Activated CD8-positive, alpha-beta memory T cell treated with anti-CD3 and anti-CD28 coated beads for 36 hours (primary cell): ENCODE measurements around the gene GNB3. TPM values are rescaled to one million over a fixed set of nuclear protein-coding genes. Genes with fewer than 3 reads are reported as not detected.

ENCODE experiments used
- CTCF ChIA-PET: fragments of 350-600 bp; sonication (Branson Sonifier 250); formaldehyde crosslinking; loops from one replicate; lab custom pipeline; 2021; ENCODE audit warnings: antibody characterized with exemption; lab: Charles Lee
- POLR2A ChIA-PET: fragments of 350-600 bp; sonication (Branson Sonifier 250); formaldehyde crosslinking; loops from one replicate; lab custom pipeline; 2021; ENCODE audit warnings: antibody characterized with exemption; lab: Charles Lee
- total RNA-seq, 2 experiments: library from RNA; stranded (reverse); gene quantifications; one replicate each; pipeline ENCODE4 v1.2.3, GENCODE V29; 2021

GNB3 gene
- total RNA-seq, 2 experiments from 2014 or later: 0.32 to 0.63 TPM

DNA sequence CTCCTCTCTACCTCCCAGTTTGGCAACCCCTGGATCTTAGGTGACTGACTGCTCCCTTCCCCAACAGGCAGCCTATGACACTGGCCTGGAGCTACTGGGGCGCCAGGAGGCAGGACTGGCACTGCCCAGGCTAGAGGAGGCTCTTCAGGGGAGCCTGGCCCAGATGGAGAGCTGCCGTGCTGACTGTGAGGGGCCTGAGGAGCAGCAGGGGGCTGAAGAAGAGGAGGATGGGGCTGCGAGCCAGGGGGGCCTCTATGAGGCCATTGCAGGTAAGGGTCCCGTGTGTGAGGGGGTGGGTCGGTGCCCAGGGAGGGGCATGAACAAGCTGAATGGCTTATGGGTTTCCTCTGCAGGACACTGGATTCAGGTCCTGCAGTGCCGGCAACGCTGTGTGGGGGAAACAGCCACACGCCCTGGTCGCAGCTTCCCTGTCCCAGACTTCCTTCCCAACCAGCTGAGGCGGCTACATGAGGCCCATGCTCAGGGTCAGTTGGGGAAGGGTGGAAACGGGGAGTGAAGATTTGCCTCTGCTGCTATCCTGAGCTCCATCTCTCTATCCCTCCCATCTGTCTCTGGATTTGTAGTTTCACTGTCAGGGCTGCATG, 10.3 kb upstream of the GNB3 start:
- CTCF ChIA-PET: interaction anchor here (0.8 to 1.3 kb wide), 5 partner anchors 9 to 141 kb away, joined by 3 to 4 read pairs (median 3); partner anchors contain the start of genes MLF2, SPSB2 and ZNF384
- POLR2A ChIA-PET: interaction anchor here (1.5 kb wide), 1 partner anchor 37 kb away, joined by 4 read pairs; the partner anchor contains the start of gene TPI1

DNA sequence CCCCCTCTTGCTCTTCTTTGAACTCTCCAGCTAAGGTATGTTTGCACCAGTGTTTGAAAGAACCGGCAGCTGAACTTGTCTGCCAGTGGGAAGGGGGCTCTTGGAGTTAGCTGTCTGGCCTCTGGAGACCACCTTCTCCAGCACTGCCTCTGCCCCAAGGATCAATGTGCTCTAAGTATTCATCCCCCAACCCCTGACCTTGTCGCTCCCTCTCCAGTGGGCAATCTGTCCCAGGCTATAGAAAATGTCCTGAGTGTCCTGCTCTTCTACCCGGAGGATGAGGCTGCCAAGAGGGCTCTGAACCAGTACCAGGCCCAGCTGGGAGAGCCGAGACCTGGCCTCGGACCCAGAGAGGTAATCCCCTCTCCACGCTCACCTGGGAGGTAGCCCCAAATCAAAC, 9.7 kb upstream of the GNB3 start:
- CTCF ChIA-PET: interaction anchor here (0.9 to 1.3 kb wide), 5 partner anchors 35 to 142 kb away, joined by 3 to 4 read pairs (median 3); partner anchors contain the start of genes MLF2, SPSB2 and ZNF384

GRCh38 chr12:6831450-6831995, 9.2 kb upstream of the GNB3 start:
- ChIA-PET CTCF (interaction anchor here (0.7 to 1.1 kb wide), 3 partner anchors 41 to 87 kb away, joined by 3 read pairs; partner anchors contain the start of gene SPSB2), POLR2A (no interaction called here)

More for the DNA sequence above, 9.7 kb upstream of the GNB3 start:
- POLR2A ChIA-PET: no interaction called here

- POLR2A ChIA-PET: no interaction called here
Observed at GRCh38 chr12:6832125-6832524, 8.6 kb upstream of the GNB3 start.

GRCh38 chr12:6833189-6833890, 7.4 kb upstream of the GNB3 start:
- CTCF ChIA-PET: interaction anchor here (0.7 to 5.1 kb wide), 8 partner anchors 8 to 275 kb away, joined by 3 to 29 read pairs (median 4); partner anchors contain the start of genes CDCA3, MLF2, PTMS and USP5
- POLR2A ChIA-PET: no interaction called here

More at GRCh38 chr12:6832125-6832524, 8.6 kb upstream of the GNB3 start:
- CTCF ChIA-PET: interaction anchor here (0.7 to 1.1 kb wide), 4 partner anchors 52 to 87 kb away, joined by 3 read pairs; partner anchors contain the start of gene LAG3

DNA sequence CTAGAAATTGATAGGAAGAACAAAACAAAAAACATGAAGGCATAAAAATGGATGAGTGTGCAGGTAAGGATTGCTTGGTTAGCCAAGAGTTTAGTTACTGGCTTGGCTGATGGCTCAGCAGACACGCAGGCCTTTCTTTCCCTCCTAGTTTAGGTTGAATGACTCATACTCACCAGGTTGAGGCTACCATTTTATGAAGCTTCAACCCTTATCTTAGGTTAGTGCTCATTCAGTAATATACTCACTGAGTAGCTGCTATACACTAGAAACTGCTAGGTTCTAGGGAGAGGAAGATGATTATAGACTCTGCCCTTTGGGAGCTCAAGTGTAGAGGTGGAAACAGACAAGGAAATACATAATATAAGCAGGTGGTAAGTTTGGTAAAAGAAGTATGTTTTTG, 6.5 kb upstream of the GNB3 start:
- CTCF ChIA-PET: interaction anchor here (0.7 to 5.1 kb wide), 9 partner anchors 9 to 110 kb away, joined by 3 to 29 read pairs (median 5); partner anchors contain the start of genes CDCA3, COPS7A, MLF2 and PTMS
- POLR2A ChIA-PET: interaction anchor here (0.5 to 0.6 kb wide), 2 partner anchors 38 to 42 kb away, joined by 3 to 8 read pairs; no protein-coding TSS in a partner anchor

GRCh38 chr12:6834873-6835272, 5.9 kb upstream of the GNB3 start:
- POLR2A ChIA-PET: interaction anchor here (0.6 to 0.7 kb wide), 2 partner anchors 38 to 279 kb away, joined by 3 to 5 read pairs; no protein-coding TSS in a partner anchor
- CTCF ChIA-PET: interaction anchor here (0.7 to 5.1 kb wide), 12 partner anchors 9 to 230 kb away, joined by 3 to 29 read pairs (median 4); partner anchors contain the start of genes CDCA3, COPS7A, MLF2 and PTMS

DNA sequence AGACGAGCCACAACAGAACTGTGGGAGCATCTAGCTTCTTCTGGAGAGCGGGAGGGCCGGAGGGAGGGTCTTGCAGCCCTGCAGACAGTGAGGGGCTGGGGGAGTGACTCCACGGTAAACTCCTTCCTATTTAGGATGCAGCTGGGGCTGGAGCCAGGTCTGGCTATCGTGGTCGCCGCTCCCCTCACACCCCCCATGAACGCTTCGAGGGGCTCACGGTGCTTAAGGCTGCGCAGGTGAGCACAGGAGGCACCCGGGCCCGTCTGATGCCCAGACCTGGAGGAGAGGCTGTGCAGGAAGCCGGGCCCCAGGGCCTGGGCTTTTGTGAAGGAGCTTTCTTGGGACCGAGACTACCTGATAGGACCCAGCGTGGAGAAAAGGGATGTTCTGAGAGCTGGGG, 3.9 kb upstream of the GNB3 start:
- ChIA-PET POLR2A (no interaction called here), CTCF (interaction anchor here (0.9 to 5.1 kb wide), 6 partner anchors 12 to 202 kb away, joined by 3 to 29 read pairs (median 13); partner anchors contain the start of genes CDCA3, LPAR5, MLF2 and USP5)

GRCh38 chr12:6837370-6838060, 3.2 kb upstream of the GNB3 start:
- ChIA-PET POLR2A (no interaction called here), CTCF (interaction anchor here (0.9 to 5.1 kb wide), 4 partner anchors 11 to 84 kb away, joined by 3 to 29 read pairs (median 22); partner anchors contain the start of genes CDCA3, MLF2 and USP5)

- POLR2A ChIA-PET: no interaction called here
- CTCF ChIA-PET: interaction anchor here (0.9 to 1.1 kb wide), 2 partner anchors 46 to 281 kb away, joined by 3 read pairs; no protein-coding TSS in a partner anchor
Observed at GRCh38 chr12:6838854-6839253, 1.9 kb upstream of the GNB3 start.

GRCh38 chr12:6839482-6840201, 1.1 kb upstream of the GNB3 start:
- ChIA-PET POLR2A (no interaction called here), CTCF (interaction anchor here (0.8 to 1.6 kb wide), 3 partner anchors 10 to 47 kb away, joined by 3 to 4 read pairs (median 3); no protein-coding TSS in a partner anchor)

DNA sequence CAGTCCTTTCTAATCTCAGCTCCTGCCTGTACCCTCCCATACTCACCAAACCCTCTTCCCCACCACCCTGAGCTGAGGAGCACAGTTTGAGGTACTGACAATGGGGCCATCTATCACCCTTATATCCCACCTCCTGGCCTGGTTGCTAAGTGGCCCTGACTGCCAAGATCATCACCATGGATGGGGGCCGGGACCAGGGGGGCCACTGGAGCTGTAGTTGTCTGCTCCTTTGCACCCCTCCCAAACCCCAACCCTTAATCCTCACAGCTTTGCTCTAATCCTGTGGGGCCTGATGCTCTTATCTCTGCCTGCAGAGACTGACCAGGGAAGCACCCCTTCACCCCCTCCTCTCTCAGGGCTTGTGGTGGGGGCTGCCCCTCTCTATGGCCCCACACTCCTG, 395 bp upstream of the GNB3 start:
- POLR2A ChIA-PET: no interaction called here
- CTCF ChIA-PET: interaction anchor here (1.6 kb wide), 1 partner anchor 16 kb away, joined by 4 read pairs; no protein-coding TSS in a partner anchor

- ChIA-PET POLR2A (no interaction called here), CTCF (interaction anchor here (1.2 kb wide), 1 partner anchor 17 kb away, joined by 4 read pairs; no protein-coding TSS in a partner anchor)
Observed at GRCh38 chr12:6842075-6842474, 1.4 kb downstream of the GNB3 start.

- CTCF ChIA-PET: interaction anchor here (1.3 kb wide), 1 partner anchor 9 kb away, joined by 3 read pairs; no protein-coding TSS in a partner anchor
- POLR2A ChIA-PET: interaction anchor here (0.6 to 0.7 kb wide), 2 partner anchors 9 to 88 kb away, joined by 3 read pairs; partner anchors contain the start of gene USP5
Observed at GRCh38 chr12:6843118-6843902, 2.6 kb downstream of the GNB3 start.

DNA sequence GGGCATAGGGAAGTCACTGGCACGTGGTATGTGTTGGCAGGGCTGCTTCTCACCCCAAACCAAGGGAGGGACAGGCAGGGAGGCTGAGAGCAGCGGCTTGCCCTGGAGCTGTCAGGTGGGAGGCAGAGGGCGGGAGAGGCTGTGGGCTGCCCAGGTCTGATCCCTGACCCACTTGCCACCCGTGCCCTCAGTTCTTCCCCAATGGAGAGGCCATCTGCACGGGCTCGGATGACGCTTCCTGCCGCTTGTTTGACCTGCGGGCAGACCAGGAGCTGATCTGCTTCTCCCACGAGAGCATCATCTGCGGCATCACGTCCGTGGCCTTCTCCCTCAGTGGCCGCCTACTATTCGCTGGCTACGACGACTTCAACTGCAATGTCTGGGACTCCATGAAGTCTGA, 4.7 kb downstream of the GNB3 start:
- POLR2A ChIA-PET: interaction anchor here (0.6 kb wide), 1 partner anchor 72 kb away, joined by 3 read pairs; no protein-coding TSS in a partner anchor
- CTCF ChIA-PET: no interaction called here

DNA sequence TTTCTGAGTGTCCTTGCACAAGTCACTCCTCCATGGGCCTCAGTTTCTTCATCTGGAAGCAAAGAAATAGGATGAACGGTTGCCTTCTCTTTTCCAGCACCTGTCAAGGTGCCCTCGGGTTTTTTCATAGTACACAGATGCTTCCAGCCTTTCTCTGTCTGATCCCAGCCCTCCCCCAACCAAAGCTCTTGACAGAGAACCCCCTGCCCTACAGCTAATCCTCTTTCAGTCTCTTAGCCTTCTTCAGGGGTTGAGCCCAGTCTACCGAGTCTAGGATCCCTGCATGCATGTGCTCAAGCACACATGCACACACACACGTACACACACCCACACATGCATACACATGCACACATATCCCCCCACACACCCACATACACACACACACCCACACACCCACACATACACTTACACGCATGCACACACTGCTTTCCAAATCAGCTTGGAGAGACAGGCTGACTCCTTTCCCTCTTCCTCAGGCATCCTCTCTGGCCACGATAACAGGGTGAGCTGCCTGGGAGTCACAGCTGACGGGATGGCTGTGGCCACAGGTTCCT, 5.7 kb downstream of the GNB3 start:
- POLR2A ChIA-PET: interaction anchor here (0.6 kb wide), 1 partner anchor 73 kb away, joined by 3 read pairs; no protein-coding TSS in a partner anchor

More for the DNA sequence above, 5.7 kb downstream of the GNB3 start:
- CTCF ChIA-PET: interaction anchor here (0.8 kb wide), 2 partner anchors 65 to 93 kb away, joined by 3 to 4 read pairs; partner anchors contain the start of gene MLF2
